HG03432 (cell line): ENCODE results near the gene CYP2U1.

ENCODE experiments used
- ATAC-seq: cut with Tn5 transposase; IDR thresholded peaks from one replicate; pipeline ENCODE4 v1.9.1; 2021; ENCODE audit warnings: mild to moderate bottlenecking, moderate library complexity; ENCODE audit not compliant: unreplicated experiment

CYP2U1 gene

GRCh38 chr4:107978716-107979451, 47.5 kb downstream of the CYP2U1 start:
- no peak for ATAC-seq

- ATAC-seq = no peak
Observed at GRCh38 chr4:107987916-107988762, 56.8 kb downstream of the CYP2U1 start.

GRCh38 chr4:107988763-107989035, 57.4 kb downstream of the CYP2U1 start:
- ATAC-seq = no peak

- ATAC-seq = no peak
Observed at GRCh38 chr4:107989162-107989536, 57.8 kb downstream of the CYP2U1 start.

GRCh38 chr4:107989537-107990386, 58.4 kb downstream of the CYP2U1 start, which contains the start of gene HADH:
TSS of gene HADH (plus strand) at chr4:107989889. CDS start at chr4:107989933, 44 bp downstream.
- peak; percentile 96 for ATAC-seq

- no peak for ATAC-seq
Observed at GRCh38 chr4:107991945-107992630, 60.7 kb downstream of the CYP2U1 start.

- ATAC-seq = peak; percentile 33
Observed at GRCh38 chr4:107993969-107994368, 62.6 kb downstream of the CYP2U1 start.

- no peak for ATAC-seq
Observed at GRCh38 chr4:107994894-107995293, 63.5 kb downstream of the CYP2U1 start.

- no peak for ATAC-seq
Observed at GRCh38 chr4:107996949-107997788, 65.8 kb downstream of the CYP2U1 start.

- ATAC-seq = no peak
Observed at GRCh38 chr4:107997794-107998193, 66.4 kb downstream of the CYP2U1 start.

- no peak for ATAC-seq
Observed at GRCh38 chr4:107999932-108000539, 68.7 kb downstream of the CYP2U1 start.

- no peak for ATAC-seq
Observed at GRCh38 chr4:108001540-108002135, 70.3 kb downstream of the CYP2U1 start.
